Measurements from ENCODE around the gene TARP.
A peak's percentile ranks its signal among the peaks of the same experiment; 100 is the strongest.

Gene TARP

GRCh38 chr7:38222481-38223096, 50.8 kb downstream of the TARP start:
- no peaks in the 10 kb centered on the region for H3K27me3 ChIP-seq
- H3K36me3 ChIP-seq = no peaks in the 10 kb centered on the region
- intact Hi-C loops (cut with DNase I) = loop anchor here in 3 of 4 donors (2.0 to 5.0 kb wide), 5 partner anchors 110 to 325 kb away; no protein-coding TSS in a partner anchor
- no peaks in the 10 kb centered on the region for H3K4me1 ChIP-seq (ENCODE audit: insufficient read depth)
- DNase-seq = no peak
- no peak overlapping the region for H3K27ac ChIP-seq
- H3K4me3 ChIP-seq = no peak overlapping the region
- 59 to 61% (median 61%) methylated on average over 5 of the region's 5 CpGs for WGBS, 3 donors
- H3K9me3 ChIP-seq = no peaks in the 10 kb centered on the region
- TF ChIP-seq CTCF (IDR thresholded peaks at IDR 0.05) = peak; percentile 78 to 89 (median 85)
- TF ChIP-seq POLR2A (IDR thresholded peaks at IDR 0.05) = no peak

DNA sequence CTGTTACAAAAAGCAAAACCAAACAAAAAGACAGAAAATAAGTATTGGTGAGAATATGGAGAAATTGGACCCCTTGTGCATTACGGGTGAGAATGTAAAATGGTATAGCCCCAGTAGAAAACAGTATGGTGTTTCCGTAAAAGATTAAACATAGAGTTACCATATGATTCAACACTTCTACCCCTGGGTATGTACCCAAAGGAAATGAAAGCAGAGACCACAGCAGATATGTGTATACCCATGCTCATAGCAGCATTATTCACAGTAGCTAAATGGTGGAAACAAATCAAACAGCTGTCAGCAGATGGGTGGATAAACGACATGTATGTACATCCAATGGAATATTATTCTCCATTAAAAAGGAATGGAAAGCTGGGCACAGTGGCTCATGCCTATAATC, 53.0 kb downstream of the TARP start:
- 83 to 91% (median 90%) methylated on average over 3 of the region's 3 CpGs for WGBS, 3 donors
- DNase-seq = no peak
- H3K27me3 ChIP-seq = no peaks in the 10 kb centered on the region
- no peak overlapping the region for H3K4me3 ChIP-seq
- H3K36me3 ChIP-seq = no peaks in the 10 kb centered on the region
- H3K9me3 ChIP-seq = no peaks in the 10 kb centered on the region
- intact Hi-C loops (cut with DNase I) = loop anchor here in 3 of 4 donors (2.0 to 5.0 kb wide), 5 partner anchors 108 to 323 kb away; no protein-coding TSS in a partner anchor
- H3K4me1 ChIP-seq (ENCODE audit: insufficient read depth) = no peaks in the 10 kb centered on the region
- no peak overlapping the region for H3K27ac ChIP-seq
- TF ChIP-seq POLR2A (IDR thresholded peaks at IDR 0.05) = no peak
- TF ChIP-seq CTCF (IDR thresholded peaks at IDR 0.05) = no peak
- no peak for TF ChIP-seq EP300 (IDR thresholded peaks at IDR 0.05)

GRCh38 chr7:38217672-38218071, 55.8 kb downstream of the TARP start:
- Histone ChIP-seq H3K9me3 (no peaks in the 10 kb centered on the region), H3K4me1 (ENCODE audit: insufficient read depth) (peaks cover 2% of the 10 kb centered on the region), H3K27ac (no peak overlapping the region), H3K4me3 (no peak overlapping the region), H3K36me3 (no peaks in the 10 kb centered on the region), H3K27me3 (no peaks in the 10 kb centered on the region)
- 80 to 93% (median 83%) methylated on average over 2 of the region's 2 CpGs for WGBS, 3 donors
- TF ChIP-seq POLR2A (IDR thresholded peaks at IDR 0.05) (no peak), CTCF (IDR thresholded peaks at IDR 0.05) (no peak), EP300 (IDR thresholded peaks at IDR 0.05) (no peak)
- DNase-seq = no peak
- intact Hi-C loops (cut with DNase I) = no loop called here

DNA sequence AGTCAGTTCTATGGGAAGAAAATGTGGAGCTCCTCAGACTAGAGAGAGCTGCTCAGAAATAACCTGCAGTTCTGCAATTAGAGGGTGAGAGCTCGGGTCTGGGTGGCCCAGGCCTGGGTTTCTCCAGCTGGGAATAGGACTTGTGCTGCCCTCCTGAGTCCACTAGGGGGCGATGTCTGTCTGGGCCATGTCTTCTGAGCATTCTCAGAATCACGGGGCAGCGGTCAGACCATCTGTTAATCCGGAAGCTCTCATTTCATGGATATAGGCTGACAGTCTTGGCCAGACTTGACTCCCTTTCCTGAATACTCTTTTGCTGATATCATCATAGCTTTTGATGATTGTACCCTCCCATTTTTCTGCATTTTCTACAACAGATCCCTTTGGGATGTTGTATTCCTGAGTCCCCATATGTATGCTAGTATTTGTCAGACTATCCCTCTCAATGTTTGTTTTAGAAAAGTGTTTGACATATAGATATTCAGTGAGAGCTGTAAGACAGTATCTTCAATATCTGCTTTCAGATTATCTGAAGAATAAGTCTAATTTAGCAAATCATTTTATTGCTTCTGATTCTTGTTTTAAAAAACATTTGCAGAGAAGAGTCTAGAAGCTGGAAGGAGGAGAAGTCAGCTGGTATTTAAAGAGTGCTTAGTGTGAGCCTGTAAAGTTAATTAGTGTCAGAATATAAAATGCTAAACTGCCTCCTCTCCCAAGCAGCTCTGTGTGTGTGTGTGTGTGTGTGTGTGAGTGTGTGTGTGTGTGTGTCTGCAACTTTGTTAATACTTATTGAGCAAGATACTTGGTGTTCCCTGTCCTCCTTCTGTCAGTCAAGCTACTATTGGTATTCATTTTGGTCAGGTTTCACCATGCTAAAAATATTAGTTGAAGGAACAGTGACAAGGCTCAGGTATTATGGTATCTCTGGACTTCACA, 57.4 kb downstream of the TARP start:
- intact Hi-C loops (cut with DNase I) = no loop called here

More for the DNA sequence above, 57.4 kb downstream of the TARP start:
- no peak for TF ChIP-seq EP300 (IDR thresholded peaks at IDR 0.05)
- TF ChIP-seq CTCF (IDR thresholded peaks at IDR 0.05) = peak; percentile 53 to 89 (median 69)
- Histone ChIP-seq H3K9me3 (no peaks in the 10 kb centered on the region), H3K27me3 (no peaks in the 10 kb centered on the region), H3K4me3 (no peak overlapping the region), H3K36me3 (no peaks in the 10 kb centered on the region), H3K4me1 (ENCODE audit: insufficient read depth) (peaks cover 2% of the 10 kb centered on the region), H3K27ac (peak overlapping the region in 1 of 2 donors; percentile 7)
- DNase-seq = peak; percentile 64 to 81 (median 72)
- WGBS, 3 donors = 10 to 18% (median 12%) methylated on average over 5 of the region's 5 CpGs

Measured in ovary (tissue), 7 donors.